Smooth muscle cell (in vitro differentiated cells): ENCODE results near the gene ADM2. TPM values are rescaled to one million over a fixed set of nuclear protein-coding genes. Genes with fewer than 3 reads are reported as not detected.
A peak's percentile ranks its signal among the peaks of the same experiment; 100 is the strongest.

Experiments used
- DNase-seq: peaks from one replicate; lab custom pipeline; 2025; ENCODE audit not compliant: unreplicated experiment; lab: John Stamatoyannopoulos, UW
- H2AFZ ChIP-seq: fragments of 200-600 bp; sonication (generic); 2 replicates; pipeline ENCODE4 v1.6.0; 2016; ENCODE audit warnings: antibody characterized with exemption, low read depth, mild to moderate bottlenecking
- H3F3A ChIP-seq: fragments of 200-600 bp; sonication (generic); 2 replicates; pipeline ENCODE4 v1.6.0; 2017; ENCODE audit warnings: antibody characterized with exemption, low read depth
- H3K27ac ChIP-seq: fragments of 200-600 bp; sonication (generic); 2 replicates; pipeline ENCODE4 v1.5.1; 2016; ENCODE audit warnings: low read depth, mild to moderate bottlenecking
- H3K27me3 ChIP-seq: fragments of 200-600 bp; sonication (generic); 2 replicates; pipeline ENCODE4 v1.6.1; 2016; ENCODE audit warnings: low read depth, mild to moderate bottlenecking
- H3K36me3 ChIP-seq: fragments of 200-600 bp; sonication (generic); 2 replicates; pipeline ENCODE4 v1.5.1; 2016; ENCODE audit warnings: low read depth
- H3K4me1 ChIP-seq: fragments of 200-600 bp; sonication (generic); 2 replicates; pipeline ENCODE4 v1.5.1; 2016; ENCODE audit warnings: low read depth
- H3K4me2 ChIP-seq: fragments of 200-600 bp; sonication (generic); 2 replicates; pipeline ENCODE4 v1.6.0; 2016; ENCODE audit warnings: mild to moderate bottlenecking
- H3K4me3 ChIP-seq: fragments of 200-600 bp; sonication (generic); 2 replicates; pipeline ENCODE4 v1.5.1; 2016; ENCODE audit warnings: mild to moderate bottlenecking
- H3K79me2 ChIP-seq: fragments of 200-600 bp; sonication (generic); 2 replicates; pipeline ENCODE4 v1.6.0; 2016; ENCODE audit warnings: low read depth, mild to moderate bottlenecking
- H3K9ac ChIP-seq: fragments of 200-600 bp; sonication (generic); 2 replicates; pipeline ENCODE4 v1.6.0; 2016; ENCODE audit warnings: low read depth
- H3K9me3 ChIP-seq: fragments of 200-600 bp; sonication (generic); replicated peaks from 2 replicates; pipeline ENCODE4 v1.5.1; 2016; ENCODE audit warnings: low read depth
- H4K20me1 ChIP-seq: fragments of 200-600 bp; sonication (generic); 2 replicates; pipeline ENCODE4 v1.6.0; 2016; ENCODE audit warnings: low read depth
- WGBS: methylation state at CpG from one replicate; pipeline ENCODE4 v1.1.7; 2016; ENCODE audit warnings: low lambda C conversion rate; 5-methylcytosine and 5-hydroxymethylcytosine counted together
- polyA plus RNA-seq: library from polyadenylated mRNA; unstranded; fragments of >200 nt; fragmentation: Nextera tagmentation; extraction: Ambion mirVana; gene quantifications from 2 replicates; pipeline ENCODE4 v1.2.1, GENCODE V29; 2016
- total RNA-seq: library from RNA; depleted of rRNA; stranded (reverse); fragments of >200 nt; gene quantifications from 2 replicates; pipeline ENCODE4 v1.2.3, GENCODE V29; 2014
- TF ChIP-seq, protein P1 (sequence below): fragments of 200-600 bp; sonication (generic); IDR thresholded peaks from 2 replicates; pipeline ENCODE4 v1.5.1; 2017; ENCODE audit warnings: borderline replicate concordance, mild to moderate bottlenecking, antibody characterized with exemption; ENCODE audit not compliant: insufficient read depth, poor library complexity, severe bottlenecking

Gene ADM2
- total and polyA plus RNA-seq, 2 experiments from 2014 or later, result 4.1 to 15.8 TPM

DNA sequence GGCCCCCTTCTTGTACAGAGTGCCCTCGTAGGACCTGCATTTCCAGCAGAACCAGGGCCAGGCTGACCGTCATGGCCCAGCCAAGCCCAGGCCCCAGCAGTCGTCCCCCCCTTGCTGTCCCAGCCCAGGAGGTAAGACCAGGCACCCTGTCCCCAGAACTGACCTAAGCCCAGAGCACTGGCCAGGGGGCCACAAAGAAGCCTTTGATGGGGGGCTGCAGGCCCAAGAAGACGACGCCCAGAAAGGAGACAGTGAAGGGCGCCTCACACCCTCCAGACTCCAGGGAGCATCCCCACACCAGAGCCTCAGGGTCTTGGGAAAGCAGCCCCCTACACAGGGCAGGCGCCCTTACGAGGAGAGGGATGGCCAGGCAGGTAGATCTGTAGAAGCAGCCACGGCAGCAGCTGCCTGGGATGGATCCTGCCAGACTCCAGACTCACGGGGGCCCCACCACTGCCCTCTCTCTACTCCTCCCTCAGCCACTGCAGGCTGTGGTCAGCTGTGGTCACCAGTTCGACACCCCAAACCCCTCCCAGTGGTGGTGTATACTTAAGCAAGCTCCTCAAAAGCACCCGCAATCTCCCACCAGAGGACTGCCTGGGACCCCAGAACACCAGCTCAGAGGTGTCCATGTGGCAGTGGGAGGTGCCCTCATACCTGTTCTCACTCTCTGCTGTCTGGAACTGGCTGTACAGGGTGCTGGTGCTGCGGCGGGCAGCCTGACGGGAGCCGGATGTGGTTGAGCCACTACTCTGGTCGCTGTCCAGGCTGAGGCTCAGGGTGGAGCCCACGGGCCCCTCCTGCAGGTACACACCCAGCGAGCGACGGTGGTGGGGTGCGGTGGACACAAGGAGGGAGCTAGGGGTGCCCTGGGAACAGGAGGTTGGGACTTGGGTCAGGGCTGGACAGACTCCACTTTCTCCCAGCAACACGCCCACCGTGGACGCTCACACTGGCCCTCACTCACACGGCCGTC, 33.5 kb upstream of the ADM2 start:
- peaks cover 67% of the 10 kb centered on the region for H4K20me1 ChIP-seq
- H3K79me2 ChIP-seq, result no peaks in the 10 kb centered on the region
- TF ChIP-seq, protein P1, sequence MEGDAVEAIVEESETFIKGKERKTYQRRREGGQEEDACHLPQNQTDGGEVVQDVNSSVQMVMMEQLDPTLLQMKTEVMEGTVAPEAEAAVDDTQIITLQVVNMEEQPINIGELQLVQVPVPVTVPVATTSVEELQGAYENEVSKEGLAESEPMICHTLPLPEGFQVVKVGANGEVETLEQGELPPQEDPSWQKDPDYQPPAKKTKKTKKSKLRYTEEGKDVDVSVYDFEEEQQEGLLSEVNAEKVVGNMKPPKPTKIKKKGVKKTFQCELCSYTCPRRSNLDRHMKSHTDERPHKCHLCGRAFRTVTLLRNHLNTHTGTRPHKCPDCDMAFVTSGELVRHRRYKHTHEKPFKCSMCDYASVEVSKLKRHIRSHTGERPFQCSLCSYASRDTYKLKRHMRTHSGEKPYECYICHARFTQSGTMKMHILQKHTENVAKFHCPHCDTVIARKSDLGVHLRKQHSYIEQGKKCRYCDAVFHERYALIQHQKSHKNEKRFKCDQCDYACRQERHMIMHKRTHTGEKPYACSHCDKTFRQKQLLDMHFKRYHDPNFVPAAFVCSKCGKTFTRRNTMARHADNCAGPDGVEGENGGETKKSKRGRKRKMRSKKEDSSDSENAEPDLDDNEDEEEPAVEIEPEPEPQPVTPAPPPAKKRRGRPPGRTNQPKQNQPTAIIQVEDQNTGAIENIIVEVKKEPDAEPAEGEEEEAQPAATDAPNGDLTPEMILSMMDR, result no peak
- no peak overlapping the region for H3K27ac ChIP-seq
- no peaks in the 10 kb centered on the region for H3K9me3 ChIP-seq
- no peak overlapping the region for H3K9ac ChIP-seq
- H3F3A ChIP-seq, result peaks cover 12% of the 10 kb centered on the region
- H3K4me2 ChIP-seq, result no peak overlapping the region
- no peaks in the 10 kb centered on the region for H3K36me3 ChIP-seq
- no peak overlapping the region for H3K4me3 ChIP-seq
- no peaks in the 10 kb centered on the region for H3K4me1 ChIP-seq
- WGBS, result 93% methylated on average over 27 of the region's 27 CpGs
- H3K27me3 ChIP-seq, result no peaks in the 10 kb centered on the region
- H2AFZ ChIP-seq, result no peak overlapping the region
- DNase-seq, result no peak

DNA sequence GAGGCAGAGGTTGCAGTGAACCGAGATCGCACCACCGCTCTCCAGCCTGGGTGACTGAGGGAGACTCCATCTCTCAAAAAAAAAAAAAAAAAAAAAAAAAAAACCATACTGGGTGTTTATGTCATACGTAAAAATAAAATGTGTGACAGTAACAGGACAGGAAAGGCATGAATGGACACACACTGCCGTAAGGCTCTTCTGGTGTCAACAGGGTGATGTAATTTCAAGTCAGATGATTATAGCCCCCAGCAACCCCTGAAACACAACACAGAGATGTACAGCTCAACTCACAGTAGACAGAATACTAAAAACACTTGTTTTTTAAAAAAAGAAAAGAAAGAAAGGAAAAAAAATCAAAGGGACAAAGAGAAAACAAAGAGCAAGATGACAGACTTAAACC, 28.7 kb upstream of the ADM2 start:
- H3K4me1 ChIP-seq, result no peaks in the 10 kb centered on the region
- DNase-seq, result no peak
- H3K79me2 ChIP-seq, result no peaks in the 10 kb centered on the region
- no peaks in the 10 kb centered on the region for H3K9me3 ChIP-seq
- 93% methylated on average over 5 of the region's 5 CpGs for WGBS
- TF ChIP-seq, protein P1, result no peak
- H3K4me2 ChIP-seq, result no peak overlapping the region
- peaks cover 4% of the 10 kb centered on the region for H3F3A ChIP-seq
- peaks cover 46% of the 10 kb centered on the region for H4K20me1 ChIP-seq
- no peak overlapping the region for H2AFZ ChIP-seq
- peak overlapping the region; percentile 4 for H3K27ac ChIP-seq
- H3K9ac ChIP-seq, result no peak overlapping the region
- H3K36me3 ChIP-seq, result no peaks in the 10 kb centered on the region
- H3K27me3 ChIP-seq, result no peaks in the 10 kb centered on the region
- H3K4me3 ChIP-seq, result no peak overlapping the region

DNA sequence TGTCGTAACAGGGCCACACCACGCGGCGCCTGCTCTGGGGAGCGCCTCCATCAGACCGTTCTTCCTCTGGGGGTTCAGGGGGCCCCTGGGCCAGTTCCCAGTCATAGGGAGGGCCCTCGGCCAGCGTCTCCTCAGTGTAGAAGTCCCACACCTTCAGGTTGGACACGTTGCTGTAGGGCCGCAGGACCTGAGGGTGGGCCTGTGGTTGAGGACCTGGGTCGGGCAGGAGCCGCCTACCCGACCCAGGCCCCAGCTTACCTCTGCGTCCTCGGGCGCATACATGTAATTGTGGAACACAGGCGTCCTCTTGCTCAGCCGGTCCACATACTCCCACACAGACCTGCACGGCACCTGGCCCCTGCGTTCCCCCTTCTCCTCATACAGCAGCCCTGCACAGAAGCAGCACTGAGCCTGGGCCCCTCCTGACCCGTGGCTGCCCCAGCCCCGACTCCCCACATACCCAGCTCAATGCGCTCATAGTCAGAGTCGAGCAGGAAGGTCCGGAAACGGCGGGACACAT, 26.7 kb upstream of the ADM2 start:
- Histone ChIP-seq H3F3A (peaks cover 3% of the 10 kb centered on the region), H3K79me2 (no peaks in the 10 kb centered on the region), H3K4me2 (no peak overlapping the region), H3K4me3 (no peak overlapping the region), H3K9me3 (no peaks in the 10 kb centered on the region), H4K20me1 (peaks cover 26% of the 10 kb centered on the region), H3K9ac (no peak overlapping the region), H3K27me3 (no peaks in the 10 kb centered on the region), H3K4me1 (no peaks in the 10 kb centered on the region), H3K27ac (no peak overlapping the region), H3K36me3 (no peaks in the 10 kb centered on the region), H2AFZ (no peak overlapping the region)
- DNase-seq, result no peak
- WGBS, result 96% methylated on average over 27 of the region's 27 CpGs
- TF ChIP-seq, protein P1, result no peak
